CD4-positive, CD25-positive, alpha-beta regulatory T cell (primary cell): Measurements from ENCODE around the gene MSANTD1. TPM values are rescaled to one million over a fixed set of nuclear protein-coding genes. Genes with fewer than 3 reads are reported as not detected.

Experiments used
- ATAC-seq, 2 donors: fragments of 150-1000 bp; cut with Tn5 transposase; one replicate each; pipeline ENCODE4 v1.10.0; 2021; ENCODE audit warnings: low read depth in 2 of 2, moderate number of reproducible peaks in 2 of 2, moderate library complexity in 1 of 2
- DNase-seq, 3 donors: peaks; one replicate each; pipeline versions ENCODE4 v3.0.0 to v3.0.0-alpha.2; 2012 to 2022; ENCODE audit warnings: mixed read lengths in 1 of 3
- H3K27ac ChIP-seq: one replicate; pipeline ENCODE4 v1.7.0; 2013; ENCODE audit warnings: mild to moderate bottlenecking, low read length; ENCODE audit not compliant: insufficient read depth, poor library complexity, severe bottlenecking
- H3K27me3 ChIP-seq: one replicate; pipeline ENCODE4 v1.7.0; 2013; ENCODE audit warnings: low read length; ENCODE audit not compliant: control insufficient read depth, insufficient read depth
- H3K36me3 ChIP-seq: one replicate; pipeline ENCODE4 v1.7.0; 2013; ENCODE audit warnings: mild to moderate bottlenecking, low read length, moderate library complexity; ENCODE audit not compliant: control insufficient read depth, insufficient read depth
- H3K4me1 ChIP-seq: 2 replicates; pipeline ENCODE4 v1.7.0; 2013; ENCODE audit warnings: mild to moderate bottlenecking, low read length; ENCODE audit not compliant: insufficient read depth, control insufficient read depth, poor library complexity, severe bottlenecking
- H3K4me3 ChIP-seq: one replicate; pipeline ENCODE4 v1.7.0; 2013; ENCODE audit warnings: low read depth, mild to moderate bottlenecking, low read length, moderate library complexity
- H3K9me3 ChIP-seq, 2 experiments: 1 replicate in 1 of 2; 2 replicates in 1 of 2; pipeline ENCODE4 v1.7.0; 2013; ENCODE audit warnings: low read length in 2 of 2, mild to moderate bottlenecking in 1 of 2, moderate library complexity in 1 of 2; ENCODE audit not compliant: control insufficient read depth in 2 of 2
- H3K27ac Mint-ChIP-seq, 3 donors: one replicate each; pipeline ENCODE4 v1.8.0; 2020 to 2022; ENCODE audit warnings: mild to moderate bottlenecking in 3 of 3, mixed read lengths in 3 of 3, moderate library complexity in 2 of 3
- H3K27me3 Mint-ChIP-seq: one replicate; pipeline ENCODE4 v1.8.0; 2022; ENCODE audit warnings: mild to moderate bottlenecking, mixed read lengths
- H3K36me3 Mint-ChIP-seq: one replicate; pipeline ENCODE4 v1.8.0; 2020; ENCODE audit warnings: mixed read lengths
- H3K4me1 Mint-ChIP-seq, 4 donors: one replicate each; pipeline ENCODE4 v1.8.0; 2020 to 2022; ENCODE audit warnings: mixed read lengths in 4 of 4, mild to moderate bottlenecking in 1 of 4
- H3K4me3 Mint-ChIP-seq, 4 donors: one replicate each; pipeline ENCODE4 v1.8.0; 2020 to 2022; ENCODE audit warnings: mild to moderate bottlenecking in 4 of 4, mixed read lengths in 4 of 4, moderate library complexity in 3 of 4
- H3K9me3 Mint-ChIP-seq, 7 donors: one replicate each; pipeline ENCODE4 v1.8.0; 2020 to 2022; ENCODE audit warnings: mixed read lengths in 7 of 7, mild to moderate bottlenecking in 3 of 7, moderate library complexity in 2 of 7
- polyA plus RNA-seq, 4 donors: library from polyadenylated mRNA; unstranded; fragments of 300-500 nt; fragmentation: Illumina TruSeq; gene quantifications; one replicate each; pipeline ENCODE4 v1.2.3, GENCODE V29; 2021
- total RNA-seq: library from RNA; stranded (reverse); gene quantifications from one replicate; pipeline ENCODE4 v1.2.3, GENCODE V29; 2022

The MSANTD1 gene
- total and polyA plus RNA-seq, 5 donors from 2014 or later = 0.05 to 2.0 (median 0.22) TPM; not detected in 2

- ATAC-seq (peak in 1 of 2 donors; percentile 5), DNase-seq (no peak)
- peaks cover 27% of the 10 kb centered on the region for H3K4me1 ChIP-seq
- Mint-ChIP-seq H3K9me3 (peaks cover 0 to 1% (median 0%) of the 10 kb centered on the region in 7 donors), H3K4me1 (peaks cover 0 to 50% (median 28%) of the 10 kb centered on the region in 4 donors), H3K36me3 (peaks cover 6% of the 10 kb centered on the region), H3K27ac (peak overlapping the region; percentile 23 to 93 (median 69)), H3K4me3 (peak overlapping the region; percentile 84 to 97 (median 93)), H3K27me3 (peaks cover 10% of the 10 kb centered on the region)
- H3K27me3 ChIP-seq = no peaks in the 10 kb centered on the region
- H3K27ac ChIP-seq = peak overlapping the region; percentile 55
- no peaks in the 10 kb centered on the region for H3K9me3 ChIP-seq
- H3K36me3 ChIP-seq = no peaks in the 10 kb centered on the region
- peak overlapping the region; percentile 7 for H3K4me3 ChIP-seq
Observed at GRCh38 chr4:3293401-3294391, 44.7 kb downstream of the MSANTD1 start.

DNA sequence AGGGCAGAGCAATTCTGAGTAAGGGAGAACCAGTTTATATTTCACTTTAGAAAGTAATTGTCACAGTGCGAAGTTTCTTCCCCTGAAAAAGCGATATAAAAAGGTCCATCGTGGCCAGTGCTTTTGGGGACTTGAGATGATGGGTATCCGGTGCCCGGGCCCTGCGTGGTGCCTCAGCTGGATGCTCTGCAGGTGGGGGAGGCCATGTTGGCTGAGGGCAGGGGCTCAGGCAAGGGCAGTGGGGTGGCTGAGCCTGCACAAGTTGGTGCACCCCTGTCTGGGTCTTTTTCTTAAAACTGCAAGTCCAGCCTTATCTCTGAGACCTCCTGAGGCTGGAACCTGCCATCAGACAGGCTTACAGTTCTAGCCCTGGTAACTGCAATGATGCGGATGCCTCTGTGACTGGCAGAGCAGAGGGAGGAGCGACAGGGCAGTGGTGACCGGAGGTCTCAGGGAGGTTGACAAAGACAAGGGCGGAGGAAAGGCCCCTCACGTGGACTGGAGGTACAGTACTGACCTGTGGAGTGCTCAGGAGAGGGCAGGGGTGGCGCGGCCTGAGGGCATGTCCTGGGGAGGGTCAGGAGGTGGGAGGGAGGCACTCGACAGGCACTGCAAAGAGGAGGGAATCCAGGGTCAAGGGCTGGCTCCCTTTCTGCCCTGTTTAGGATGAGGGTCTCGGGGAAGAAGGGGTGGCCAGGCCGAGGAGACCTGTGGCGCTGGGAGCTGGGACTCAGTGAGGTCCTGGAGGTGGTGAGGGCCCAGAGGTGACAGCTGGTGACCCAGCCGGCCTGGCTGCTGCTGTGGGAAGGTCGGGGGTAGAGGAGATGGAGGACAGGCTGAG, 45.7 kb downstream of the MSANTD1 start:
- no peaks in the 10 kb centered on the region for H3K9me3 ChIP-seq
- ATAC-seq = no peak
- H3K36me3 ChIP-seq = no peaks in the 10 kb centered on the region
- Mint-ChIP-seq H3K9me3 (peaks cover 0 to 1% (median 0%) of the 10 kb centered on the region in 7 donors), H3K36me3 (peaks cover 6% of the 10 kb centered on the region), H3K4me3 (peak overlapping the region; percentile 84 to 97 (median 93)), H3K27me3 (peaks cover 10% of the 10 kb centered on the region), H3K4me1 (peaks cover 0 to 59% (median 33%) of the 10 kb centered on the region in 4 donors), H3K27ac (peak overlapping the region in 1 of 3 donors; percentile 93)
- H3K4me1 ChIP-seq = peaks cover 27% of the 10 kb centered on the region
- no peak overlapping the region for H3K27ac ChIP-seq
- H3K4me3 ChIP-seq = no peak overlapping the region
- no peak for DNase-seq
- no peaks in the 10 kb centered on the region for H3K27me3 ChIP-seq

- no peak for DNase-seq
- Histone ChIP-seq H3K9me3 (no peaks in the 10 kb centered on the region), H3K4me3 (no peak overlapping the region), H3K4me1 (peaks cover 28% of the 10 kb centered on the region), H3K27me3 (no peaks in the 10 kb centered on the region), H3K27ac (no peak overlapping the region), H3K36me3 (no peaks in the 10 kb centered on the region)
- H3K27me3 Mint-ChIP-seq = peaks cover 10% of the 10 kb centered on the region
- H3K9me3 Mint-ChIP-seq = peaks cover 0 to 1% (median 0%) of the 10 kb centered on the region in 7 donors
- peaks cover 0 to 72% (median 36%) of the 10 kb centered on the region in 4 donors for H3K4me1 Mint-ChIP-seq
- H3K36me3 Mint-ChIP-seq = peaks cover 6% of the 10 kb centered on the region
- peak overlapping the region in 1 of 3 donors; percentile 69 for H3K27ac Mint-ChIP-seq
- no peak for ATAC-seq
- H3K4me3 Mint-ChIP-seq = peak overlapping the region in 3 of 4 donors; percentile 13 to 91 (median 26)
Observed at GRCh38 chr4:3295837-3296624, 47.1 kb downstream of the MSANTD1 start.

GRCh38 chr4:3296651-3297050, 47.7 kb downstream of the MSANTD1 start:
- H3K9me3 Mint-ChIP-seq = peaks cover 0 to 1% (median 0%) of the 10 kb centered on the region in 7 donors
- Histone ChIP-seq H3K9me3 (no peaks in the 10 kb centered on the region), H3K4me3 (no peak overlapping the region), H3K36me3 (no peaks in the 10 kb centered on the region), H3K27me3 (no peaks in the 10 kb centered on the region), H3K4me1 (peaks cover 30% of the 10 kb centered on the region), H3K27ac (no peak overlapping the region)
- ATAC-seq (no peak), DNase-seq (no peak)
- peaks cover 9% of the 10 kb centered on the region for H3K27me3 Mint-ChIP-seq
- H3K36me3 Mint-ChIP-seq = peaks cover 6% of the 10 kb centered on the region
- peak overlapping the region in 2 of 4 donors; percentile 13 to 91 for H3K4me3 Mint-ChIP-seq
- H3K27ac Mint-ChIP-seq = no peak overlapping the region
- H3K4me1 Mint-ChIP-seq = peaks cover under 1 to 76% (median 39%) of the 10 kb centered on the region in 4 donors

GRCh38 chr4:3297066-3297859, 48.3 kb downstream of the MSANTD1 start:
- no peak overlapping the region for H3K4me3 ChIP-seq
- peaks cover 31% of the 10 kb centered on the region for H3K4me1 ChIP-seq
- Mint-ChIP-seq H3K27me3 (peaks cover 5% of the 10 kb centered on the region), H3K4me3 (peak overlapping the region in 2 of 4 donors; percentile 24 to 91), H3K4me1 (peaks cover 6 to 77% (median 42%) of the 10 kb centered on the region in 4 donors), H3K36me3 (peaks cover 6% of the 10 kb centered on the region), H3K27ac (peak overlapping the region in 1 of 3 donors; percentile 86), H3K9me3 (peaks cover 0 to 1% (median 0%) of the 10 kb centered on the region in 7 donors)
- H3K27me3 ChIP-seq = no peaks in the 10 kb centered on the region
- DNase-seq = no peak
- no peaks in the 10 kb centered on the region for H3K9me3 ChIP-seq
- no peaks in the 10 kb centered on the region for H3K36me3 ChIP-seq
- H3K27ac ChIP-seq = no peak overlapping the region
- no peak for ATAC-seq

DNA sequence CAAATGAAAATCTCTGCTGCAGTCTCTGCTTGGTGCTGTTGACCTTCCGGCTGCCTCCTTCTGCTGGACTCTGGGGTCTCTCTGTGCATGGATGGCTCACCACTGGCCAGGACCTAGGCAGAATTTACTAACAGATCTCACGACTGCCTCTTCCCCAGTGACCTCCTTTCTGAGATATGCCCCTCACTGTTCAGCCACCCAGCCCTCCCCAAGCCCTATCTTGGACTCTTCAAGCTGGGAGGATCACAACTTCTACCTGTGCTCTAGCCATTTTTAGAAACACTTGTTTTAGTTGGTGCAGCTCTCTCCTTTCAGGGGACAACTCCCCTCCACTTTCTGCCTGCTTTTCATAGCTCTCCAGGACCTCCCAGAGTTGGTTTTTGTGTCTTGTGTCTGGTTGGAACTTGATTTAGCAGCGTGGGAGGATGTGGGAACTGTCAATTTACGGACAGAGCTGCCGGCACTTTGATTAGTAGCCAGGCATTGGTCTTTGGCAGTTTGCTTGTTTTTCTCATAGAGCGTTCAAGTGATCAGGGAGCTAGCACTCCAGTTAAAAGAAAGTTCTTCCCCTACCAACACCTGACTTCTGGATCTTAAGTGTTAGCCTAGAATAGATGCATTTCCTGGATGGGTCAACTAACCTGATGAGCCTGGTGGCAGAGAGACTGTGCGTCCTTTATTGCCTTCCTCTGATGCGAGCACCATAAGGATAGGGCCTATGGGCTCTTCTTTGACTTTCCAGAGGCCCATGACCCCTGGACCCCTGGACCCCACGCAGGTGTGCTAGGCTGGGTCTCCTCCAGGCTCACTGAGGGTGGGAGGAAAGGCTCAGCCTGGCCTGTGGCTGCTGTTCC, 50.4 kb downstream of the MSANTD1 start:
- Mint-ChIP-seq H3K4me1 (peaks cover 14 to 88% (median 48%) of the 10 kb centered on the region in 4 donors), H3K27me3 (peaks cover 6% of the 10 kb centered on the region), H3K27ac (peak overlapping the region in 2 of 3 donors; percentile 27 to 73), H3K9me3 (peaks cover 0 to 1% (median 0%) of the 10 kb centered on the region in 7 donors), H3K4me3 (peak overlapping the region in 1 of 4 donors; percentile 60), H3K36me3 (peaks cover 6% of the 10 kb centered on the region)
- DNase-seq (no peak), ATAC-seq (no peak)
- Histone ChIP-seq H3K27ac (no peak overlapping the region), H3K4me3 (no peak overlapping the region), H3K36me3 (no peaks in the 10 kb centered on the region), H3K27me3 (no peaks in the 10 kb centered on the region), H3K4me1 (peaks cover 41% of the 10 kb centered on the region), H3K9me3 (no peaks in the 10 kb centered on the region)
